Brain microvascular endothelial cell (primary cell): ENCODE data around the gene PSMB10.
"Not testable (repeated sequence)": the region's sequence is repeated elsewhere in the genome, so short reads cannot be mapped to it uniquely, and the experiment has no call there.

Experiments used
- DNase-seq: peaks from one replicate; pipeline ENCODE4 v3.0.0-alpha.2; 2020
- H3K27ac ChIP-seq: fragments of 250-450 bp; sonication (Bioruptor Pico); 2 replicates; pipeline ENCODE4 v1.5.1; 2020; ENCODE audit warnings: mild to moderate bottlenecking, moderate library complexity
- H3K27me3 ChIP-seq: fragments of 250-450 bp; sonication (Bioruptor Pico); replicated peaks from 2 replicates; pipeline ENCODE4 v1.5.1; 2020; ENCODE audit warnings: mild to moderate bottlenecking
- H3K36me3 ChIP-seq: fragments of 250-450 bp; sonication (Bioruptor Pico); replicated peaks from 2 replicates; pipeline ENCODE4 v1.5.1; 2020; ENCODE audit warnings: mild to moderate bottlenecking
- H3K4me3 ChIP-seq: 2 replicates; pipeline ENCODE4 v1.5.1; 2011; ENCODE audit warnings: low read depth, mild to moderate bottlenecking, control low read depth, low read length, moderate library complexity
- CTCF ChIP-seq: IDR thresholded peaks from 2 replicates; pipeline ENCODE4 v1.5.1; 2011; ENCODE audit warnings: low read depth, mild to moderate bottlenecking, moderate library complexity, low read length, control low read depth, inconsistent platforms; ENCODE audit errors: missing control alignments
- in situ Hi-C: cut with HindIII; loops from 2 replicates; pipeline ENCODE4 v1.10.0; 2017; ENCODE audit warnings: low sequenced_read_pairs, low pct_ligation_motif_present

The PSMB10 gene

GRCh38 chr16:67915831-67916723 lies 20.6 kb downstream of the PSMB10 start:
- in situ Hi-C loops: loop anchor here (25.0 kb wide), 2 partner anchors 104 to 204 kb away; partner anchors contain the start of genes GFOD2, RANBP10 and TSNAXIP1
- Histone ChIP-seq H3K36me3 (peaks cover 3% of the 10 kb centered on the region), H3K27ac (no peak overlapping the region), H3K4me3 (no peak overlapping the region), H3K27me3 (no peaks in the 10 kb centered on the region)
- no peak for DNase-seq
- no peak for TF ChIP-seq CTCF

- in situ Hi-C loops: loop anchor here (25.0 kb wide), 2 partner anchors 103 to 203 kb away; partner anchors contain the start of genes GFOD2, RANBP10 and TSNAXIP1
- not testable (repeated sequence) for H3K36me3 ChIP-seq, DNase-seq, H3K27ac ChIP-seq, H3K4me3 ChIP-seq, H3K27me3 ChIP-seq
Measured at GRCh38 chr16:67915496-67915769, 21.2 kb downstream of the PSMB10 start.

GRCh38 chr16:67914758-67915495 lies 21.7 kb downstream of the PSMB10 start:
- Histone ChIP-seq H3K4me3 (no peak overlapping the region), H3K27me3 (no peaks in the 10 kb centered on the region), H3K27ac (no peak overlapping the region), H3K36me3 (peaks cover 6% of the 10 kb centered on the region)
- no peak for DNase-seq
- TF ChIP-seq CTCF: no peak
- in situ Hi-C loops: loop anchor here (25.0 kb wide), 2 partner anchors 103 to 203 kb away; partner anchors contain the start of genes GFOD2, RANBP10 and TSNAXIP1

GRCh38 chr16:67910158-67910557 lies 26.5 kb downstream of the PSMB10 start:
- Histone ChIP-seq H3K36me3 (peaks cover 15% of the 10 kb centered on the region), H3K4me3 (no peak overlapping the region), H3K27me3 (no peaks in the 10 kb centered on the region), H3K27ac (no peak overlapping the region)
- no peak for DNase-seq
- TF ChIP-seq CTCF: no peak
- in situ Hi-C loops: loop anchor here (25.0 kb wide), 2 partner anchors 98 to 198 kb away; partner anchors contain the start of genes GFOD2, RANBP10 and TSNAXIP1

- no peaks in the 10 kb centered on the region for H3K27me3 ChIP-seq
- no peak overlapping the region for H3K4me3 ChIP-seq
- no peak overlapping the region for H3K27ac ChIP-seq
- in situ Hi-C loops: loop anchor here (25.0 kb wide), 2 partner anchors 97 to 197 kb away; partner anchors contain the start of genes GFOD2, RANBP10 and TSNAXIP1
- no peak for DNase-seq
- H3K36me3 ChIP-seq: peaks cover 15% of the 10 kb centered on the region
- TF ChIP-seq CTCF: no peak
Measured at GRCh38 chr16:67909056-67909742, 27.5 kb downstream of the PSMB10 start.
